ENCODE data around the gene HOXD9. TPM values are rescaled to one million over a fixed set of nuclear protein-coding genes. Genes with fewer than 3 reads are reported as not detected.

HOXD9 gene
- total and polyA plus RNA-seq, 2 donors (not counting 3 experiments of a cell fraction or from before 2014, with no cell fraction given), result 1.9 to 3.5 TPM

DNA sequence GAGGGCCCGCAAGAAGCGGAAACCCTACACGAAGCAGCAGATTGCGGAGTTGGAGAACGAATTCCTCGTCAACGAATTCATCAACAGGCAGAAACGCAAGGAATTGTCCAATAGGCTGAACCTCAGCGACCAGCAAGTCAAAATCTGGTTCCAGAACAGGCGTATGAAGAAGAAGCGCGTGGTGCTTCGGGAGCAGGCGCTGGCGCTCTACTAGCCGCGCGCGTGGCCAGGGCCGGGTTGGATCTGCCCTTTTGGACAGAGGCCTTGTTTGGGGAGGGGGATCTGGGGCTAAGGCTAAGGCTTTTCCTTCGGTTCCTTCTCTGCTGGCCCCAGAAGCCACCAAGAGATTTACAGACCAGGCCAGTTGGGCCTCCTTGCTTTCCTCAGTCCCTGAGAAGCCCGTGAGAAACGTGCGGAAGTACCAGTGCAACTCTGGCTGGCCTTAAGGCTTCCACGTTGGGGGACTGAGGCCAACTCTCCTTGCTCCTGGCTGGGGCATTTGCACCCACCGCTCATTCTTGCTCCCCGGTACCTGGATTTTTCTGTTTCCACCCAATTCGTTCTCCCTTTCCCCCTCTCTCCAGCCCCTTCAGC lies 21.9 kb upstream of the HOXD9 start:
- no peak overlapping the region for H3K4me2 ChIP-seq (ENCODE audit: insufficient read depth, low read length)
- H3K9me1 ChIP-seq (replicated peaks; ENCODE audit: control insufficient read depth, extremely low read depth, insufficient read depth, low read length), result no peaks in the 10 kb centered on the region
- H3K4me1 ChIP-seq (ENCODE audit: control insufficient read depth, extremely low read depth, insufficient read depth, low read length), result peaks cover 5% of the 10 kb centered on the region
- no peak overlapping the region for H3K27ac ChIP-seq (ENCODE audit: insufficient read depth, low read depth, low read length)
- TF ChIP-seq CTCF (IDR thresholded peaks at IDR 0.05; ENCODE audit: extremely low read depth in 1 of 2, insufficient read depth in 1 of 2, low read depth in 1 of 2, low read length in 2 of 2), result no peak
- TF ChIP-seq FOS (IDR thresholded peaks at IDR 0.05; ENCODE audit: borderline replicate concordance, insufficient read depth, low read length), result no peak
- TF ChIP-seq GATA2 (IDR thresholded peaks at IDR 0.05; ENCODE audit: insufficient read depth, insufficient read length, low read depth, low read length), result no peak
- TF ChIP-seq MAX (IDR thresholded peaks at IDR 0.05; ENCODE audit: insufficient read depth, insufficient read length), result no peak
- TF ChIP-seq EZH2 (IDR thresholded peaks at IDR 0.05; ENCODE audit: borderline replicate concordance, low read depth, low read length, severe bottlenecking), result no peak
- TF ChIP-seq POLR2A (IDR thresholded peaks at IDR 0.05; ENCODE audit: low read depth, low read length), result no peak
- no peak for TF ChIP-seq POLR2AphosphoS5 (IDR thresholded peaks at IDR 0.05; ENCODE audit: insufficient read depth, low read depth, low read length)
- TF ChIP-seq MYC (IDR thresholded peaks at IDR 0.05; ENCODE audit: low read depth, low read length), result no peak
- TF ChIP-seq JUN (IDR thresholded peaks at IDR 0.05; ENCODE audit: borderline replicate concordance, insufficient read depth, insufficient read length, low read depth), result no peak
- FAIRE-seq (no peak), DNase-seq (ENCODE audit: low read depth, low spot score) (no peak)
- H2AFZ ChIP-seq (ENCODE audit: low read depth, low read length), result no peak overlapping the region
- no peaks in the 10 kb centered on the region for H3K9me3 ChIP-seq (replicated peaks; ENCODE audit: control insufficient read depth, insufficient read depth, low read length)
- no peaks in the 10 kb centered on the region for H3K36me3 ChIP-seq (ENCODE audit: control insufficient read depth in 2 of 2, extremely low read depth in 1 of 2, insufficient read depth in 2 of 2, low read length in 2 of 2)
- dilution Hi-C loops (cut with MboI; ENCODE audit: extremely low pct_ligation_motif_present, low sequenced_read_pairs) (no loop called here), intact Hi-C loops (cut with micrococcal nuclease) (no loop called here)
- no TSS peak for BruUV-seq (replicated peaks)
- no peak overlapping the region for H3K9ac ChIP-seq (replicated peaks; ENCODE audit: extremely low read depth, insufficient read depth, low read length)
- no peaks in the 10 kb centered on the region for H3K79me2 ChIP-seq (ENCODE audit: control insufficient read depth, insufficient read depth, low read length)
- ChIA-PET POLR2A (no interaction called here), CTCF (no interaction called here)
- H3K27me3 ChIP-seq (ENCODE audit: control insufficient read depth in 2 of 2, insufficient read depth in 2 of 2, low read length in 2 of 2), result peaks cover 94 to 99% of the 10 kb centered on the region in 2 experiments
- H3K4me3 ChIP-seq (replicated peaks in 1 of 3; ENCODE audit: insufficient read depth in 1 of 3, low read depth in 1 of 3, low read length in 3 of 3), result no peak overlapping the region
- peaks cover 3% of the 10 kb centered on the region for H4K20me1 ChIP-seq (replicated peaks; ENCODE audit: control insufficient read depth, extremely low read depth, insufficient read depth, low read length)

Measured in endothelial cell of umbilical vein (primary cell).